Mucosa of stomach (tissue), 1 donor: Measurements from ENCODE around the gene LPIN1.

Experiments
- H3K27me3 ChIP-seq: one replicate; pipeline ENCODE4 v1.7.0; 2013; ENCODE audit warnings: mild to moderate bottlenecking, low read length; ENCODE audit not compliant: control insufficient read depth, insufficient read depth
- H3K36me3 ChIP-seq: one replicate; pipeline ENCODE4 v1.7.0; 2013; ENCODE audit warnings: low read length; ENCODE audit not compliant: control insufficient read depth, insufficient read depth
- H3K4me1 ChIP-seq: one replicate; pipeline ENCODE4 v1.7.0; 2013; ENCODE audit warnings: mild to moderate bottlenecking, low read length; ENCODE audit not compliant: control insufficient read depth, insufficient read depth
- H3K4me3 ChIP-seq: one replicate; pipeline ENCODE4 v1.7.0; 2013; ENCODE audit warnings: low read length
- H3K9ac ChIP-seq: one replicate; pipeline ENCODE4 v1.7.0; 2013; ENCODE audit warnings: mild to moderate bottlenecking, low read length, moderate library complexity
- H3K9me3 ChIP-seq: one replicate; pipeline ENCODE4 v1.7.0; 2013; ENCODE audit warnings: mild to moderate bottlenecking, low read length, moderate library complexity; ENCODE audit not compliant: control insufficient read depth
- donor health status: Pancreatic carcinoma.

The LPIN1 gene

GRCh38 chr2:11875481-11875880 lies 129.0 kb downstream of the LPIN1 start:
- no peaks in the 10 kb centered on the region for H3K9me3 ChIP-seq
- H3K9ac ChIP-seq, result no peak overlapping the region
- H3K4me3 ChIP-seq, result no peak overlapping the region
- no peaks in the 10 kb centered on the region for H3K27me3 ChIP-seq
- H3K4me1 ChIP-seq, result peaks cover 5% of the 10 kb centered on the region
- H3K36me3 ChIP-seq, result no peaks in the 10 kb centered on the region

GRCh38 chr2:11876436-11876835 lies 130.0 kb downstream of the LPIN1 start:
- no peak overlapping the region for H3K9ac ChIP-seq
- H3K36me3 ChIP-seq, result no peaks in the 10 kb centered on the region
- no peak overlapping the region for H3K4me3 ChIP-seq
- H3K4me1 ChIP-seq, result peaks cover 5% of the 10 kb centered on the region
- no peaks in the 10 kb centered on the region for H3K27me3 ChIP-seq
- H3K9me3 ChIP-seq, result no peaks in the 10 kb centered on the region

- Histone ChIP-seq H3K9ac (no peak overlapping the region), H3K4me1 (peaks cover 5% of the 10 kb centered on the region), H3K9me3 (no peaks in the 10 kb centered on the region), H3K4me3 (no peak overlapping the region), H3K27me3 (no peaks in the 10 kb centered on the region), H3K36me3 (no peaks in the 10 kb centered on the region)
Measured at GRCh38 chr2:11876889-11877288, 130.5 kb downstream of the LPIN1 start.
